Activated naive CD8-positive, alpha-beta T cell treated with anti-CD3 and anti-CD28 coated beads, Interleukin-2, amount 10 ng/mL, durations not matched to agents 7 days and 5 days (primary cell): ENCODE data around the gene CILP. TPM values are rescaled to one million over a fixed set of nuclear protein-coding genes. Genes with fewer than 3 reads are reported as not detected.

Experiments used
- ATAC-seq: fragments of 150-1000 bp; cut with Tn5 transposase; one replicate; pipeline ENCODE4 v1.10.0; 2021; ENCODE audit warnings: low read depth, moderate library complexity
- POLR2A ChIA-PET: fragments of 350-600 bp; sonication (Branson Sonifier 250); formaldehyde crosslinking; loops from one replicate; lab custom pipeline; 2021; ENCODE audit warnings: antibody characterized with exemption; lab: Charles Lee
- DNase-seq: peaks from one replicate; pipeline ENCODE4 v3.0.0; 2021
- H3K27ac Mint-ChIP-seq: one replicate; pipeline ENCODE4 v1.8.0; 2022; ENCODE audit warnings: mild to moderate bottlenecking, mixed read lengths
- H3K27me3 Mint-ChIP-seq: one replicate; pipeline ENCODE4 v1.8.0; 2022; ENCODE audit warnings: mild to moderate bottlenecking, moderate library complexity, mixed read lengths
- H3K36me3 Mint-ChIP-seq: one replicate; pipeline ENCODE4 v1.8.0; 2021; ENCODE audit warnings: mild to moderate bottlenecking, mixed read lengths
- H3K4me1 Mint-ChIP-seq: one replicate; pipeline ENCODE4 v1.8.0; 2021; ENCODE audit warnings: mixed read lengths
- H3K4me3 Mint-ChIP-seq: one replicate; pipeline ENCODE4 v1.8.0; 2022; ENCODE audit warnings: mild to moderate bottlenecking, moderate library complexity, mixed read lengths
- H3K9me3 Mint-ChIP-seq: one replicate; pipeline ENCODE4 v1.8.0; 2021; ENCODE audit warnings: mixed read lengths
- total RNA-seq, 2 experiments: library from RNA; stranded (reverse); gene quantifications; one replicate each; pipeline ENCODE4 v1.2.3, GENCODE V29; 2021

The CILP gene
- total RNA-seq, 2 experiments from 2014 or later, result 0.17 TPM

DNA sequence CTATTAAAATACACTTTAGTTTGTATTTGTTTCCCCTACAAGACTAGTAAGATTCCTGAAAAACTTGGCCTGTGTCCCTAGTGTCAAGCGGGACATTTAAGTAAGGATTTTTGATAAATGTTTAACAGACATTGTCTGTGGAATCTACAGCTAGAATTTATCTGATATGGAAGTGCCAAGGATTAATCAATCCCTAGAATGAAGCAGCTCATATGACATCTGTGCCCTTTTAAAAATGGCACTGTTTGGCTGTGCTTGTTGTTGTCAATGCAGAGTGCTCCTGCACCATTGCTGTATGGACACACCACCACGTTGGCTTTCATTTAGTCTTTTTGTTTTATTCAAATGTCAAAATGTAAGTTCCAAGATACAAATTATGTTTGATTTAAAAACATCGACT is 63.4 kb downstream of the CILP start:
- POLR2A ChIA-PET, result interaction anchor here (1.0 kb wide), 1 partner anchor 14 kb away, joined by 4 read pairs; no protein-coding TSS in a partner anchor
- no peaks in the 10 kb centered on the region for H3K9me3 Mint-ChIP-seq
- H3K27ac Mint-ChIP-seq, result no peak overlapping the region
- no peak overlapping the region for H3K4me3 Mint-ChIP-seq
- H3K36me3 Mint-ChIP-seq, result peaks cover 9% of the 10 kb centered on the region
- H3K27me3 Mint-ChIP-seq, result no peaks in the 10 kb centered on the region
- DNase-seq (no peak), ATAC-seq (no peak)
- no peaks in the 10 kb centered on the region for H3K4me1 Mint-ChIP-seq

DNA sequence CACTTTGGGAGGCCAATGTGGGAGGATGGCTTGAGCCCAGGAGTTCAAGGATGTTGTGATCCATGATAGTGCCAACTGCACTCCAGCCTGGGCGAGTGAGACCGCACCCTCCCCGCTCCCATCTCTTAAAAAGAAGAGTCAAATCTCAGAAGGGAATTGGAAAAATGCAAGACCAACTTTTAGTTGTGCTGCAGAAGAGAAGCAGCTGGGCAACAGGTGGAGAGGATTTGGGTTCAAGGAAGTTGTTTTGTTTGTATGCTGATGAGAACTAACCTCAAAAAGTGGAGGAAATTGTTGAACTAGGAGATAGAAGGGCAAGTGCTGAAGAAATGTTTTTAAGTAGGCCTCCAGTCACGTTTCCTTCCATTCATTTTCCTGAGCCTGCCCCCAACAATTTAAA is 64.8 kb downstream of the CILP start:
- H3K36me3 Mint-ChIP-seq, result peaks cover 5% of the 10 kb centered on the region
- H3K27me3 Mint-ChIP-seq, result no peaks in the 10 kb centered on the region
- DNase-seq, result no peak
- no peak overlapping the region for H3K4me3 Mint-ChIP-seq
- no peak for ATAC-seq
- POLR2A ChIA-PET, result no interaction called here
- no peaks in the 10 kb centered on the region for H3K9me3 Mint-ChIP-seq
- H3K4me1 Mint-ChIP-seq, result no peaks in the 10 kb centered on the region
- no peak overlapping the region for H3K27ac Mint-ChIP-seq

Other genes with a start within 250 kb of the CILP start
- 10 to 100 TPM; 55.1 to 57.0 TPM for gene SPG21, start 221.6 kb downstream of the CILP start, total RNA-seq
- gene MTFMT, start 181.8 kb downstream of the CILP start, total RNA-seq, result 10 to 100 TPM; 19.8 to 21.3 TPM
- gene SLC51B, start 166.1 kb downstream of the CILP start, total RNA-seq, result not detected
- gene RASL12, start 143.5 kb downstream of the CILP start, total RNA-seq, result not detected
- not detected for gene KBTBD13, start 134.7 kb downstream of the CILP start, total RNA-seq
- 1 to 10 TPM; 6.1 to 7.2 TPM for gene UBAP1L, start 96.3 kb downstream of the CILP start, total RNA-seq
- 10 to 100 TPM; 39.4 to 42.2 TPM for gene PDCD7, start 77.7 kb downstream of the CILP start, total RNA-seq
- 10 to 100 TPM; 45.8 to 47.4 TPM for gene CLPX, start 26.1 kb downstream of the CILP start, total RNA-seq
- gene PARP16, start 75.4 kb upstream of the CILP start, total RNA-seq, result 10 to 100 TPM; 17.7 to 20.4 TPM
- gene RNU5A-1, start 84.6 kb upstream of the CILP start, total RNA-seq, result not detected
- 10 to 100 TPM; 27.2 to 27.3 TPM for gene RNU5B-1, start 93.2 kb upstream of the CILP start, total RNA-seq
- not detected for gene IGDCC3, start 166.5 kb upstream of the CILP start, total RNA-seq
- under 1 TPM; 0.06 to 0.14 TPM for gene IGDCC4, start 211.5 kb upstream of the CILP start, total RNA-seq